Small intestine (tissue), 7 donors: Measurements from ENCODE around the gene C12orf43. TPM values are rescaled to one million over a fixed set of nuclear protein-coding genes. Genes with fewer than 3 reads are reported as not detected.

Experiments used
- DNase-seq, 2 donors: peaks; one replicate each; pipeline versions ENCODE4 v3.0.0 to v3.0.0-alpha.2; 2013
- FAIRE-seq: peaks from 2 replicates; lab custom pipeline; 2012; peaks lifted over from hg19 to GRCh38; lab: Jason Lieb, UNC
- H3K27ac ChIP-seq, 3 donors: one replicate each; pipeline ENCODE4 v1.5.1; 2013; ENCODE audit warnings: low read length in 2 of 3, mild to moderate bottlenecking in 2 of 3, control low read depth in 1 of 3, inconsistent platforms in 1 of 3, low read depth in 1 of 3, moderate library complexity in 1 of 3
- H3K27me3 ChIP-seq, 3 donors: one replicate each; pipeline ENCODE4 v1.6.1; 2013; ENCODE audit warnings: low read length in 3 of 3, inconsistent platforms in 1 of 3; ENCODE audit not compliant: control insufficient read depth in 3 of 3, insufficient read depth in 3 of 3
- H3K36me3 ChIP-seq, 3 donors: one replicate each; pipeline ENCODE4 v1.6.1; 2013; ENCODE audit warnings: low read length in 3 of 3, inconsistent platforms in 1 of 3, low read depth in 1 of 3, mild to moderate bottlenecking in 1 of 3, moderate library complexity in 1 of 3; ENCODE audit not compliant: control insufficient read depth in 3 of 3, insufficient read depth in 2 of 3
- H3K4me1 ChIP-seq, 3 donors: one replicate each; pipeline ENCODE4 v1.6.1; 2013; ENCODE audit warnings: low read length in 2 of 3, inconsistent platforms in 1 of 3, low read depth in 1 of 3, mild to moderate bottlenecking in 1 of 3, moderate library complexity in 1 of 3; ENCODE audit not compliant: control insufficient read depth in 3 of 3, insufficient read depth in 2 of 3
- H3K4me3 ChIP-seq, 3 donors: one replicate each; pipeline ENCODE4 v1.5.1; 2013; ENCODE audit warnings: low read length in 3 of 3, control low read depth in 1 of 3, inconsistent platforms in 1 of 3, low read depth in 1 of 3, mild to moderate bottlenecking in 1 of 3, moderate library complexity in 1 of 3
- H3K9me3 ChIP-seq, 2 donors: one replicate each; pipeline ENCODE4 v1.6.1; 2013; ENCODE audit warnings: low read depth in 1 of 2, low read length in 1 of 2; ENCODE audit not compliant: control insufficient read depth in 2 of 2, insufficient read depth in 1 of 2
- WGBS, 3 donors: extraction: QIAGEN DNeasy Blood & Tissue Kit; methylation state at CpG; one replicate each; pipeline ENCODE4 v1.1.7; 2013; 5-methylcytosine and 5-hydroxymethylcytosine counted together
- polyA plus RNA-seq, 4 donors: library from polyadenylated mRNA; stranded (reverse) in 3 of 4; unstranded in 1 of 4; fragments of 200-250 nt in 3 of 4; fragments of 120-200 nt in 1 of 4; gene quantifications; one replicate each; pipeline versions ENCODE4 v1.2.1 to v1.2.3, GENCODE V29; 2013
- donor health status: healthy with polysubstance abuse.
- donor health status: control.
- donor health status: control.
- donor health status: Bipolar disorder and iron deficiency.
- donor health status: healthy.

Gene C12orf43
- polyA plus RNA-seq, 4 donors: 4.5 to 11.4 (median 7.2) TPM

DNA sequence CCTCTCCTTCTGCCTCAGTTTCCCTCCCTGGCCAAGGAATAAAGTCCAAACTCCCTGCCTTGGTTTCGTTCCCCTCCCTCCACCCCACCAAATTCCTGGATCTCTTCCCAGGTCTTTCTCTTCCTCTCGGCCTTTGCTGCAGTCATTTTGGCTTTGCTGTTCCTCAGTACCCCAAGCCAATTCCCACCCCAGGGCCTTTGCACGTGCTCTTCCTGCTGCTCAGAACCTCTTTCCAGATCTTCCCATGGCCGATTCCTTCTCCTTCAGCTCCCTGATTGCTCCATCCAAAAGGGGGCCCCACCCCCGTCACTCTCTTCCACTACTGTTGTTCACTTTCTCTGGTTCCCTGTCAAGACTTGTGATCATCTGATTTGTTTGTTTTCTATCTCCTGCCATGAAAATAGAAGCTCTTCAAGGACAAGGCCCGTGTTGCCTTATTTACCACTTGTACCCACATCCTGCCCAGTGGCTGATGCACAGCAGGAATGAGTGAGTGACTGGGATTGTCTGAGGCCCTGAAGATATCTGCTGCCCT is 34.8 kb downstream of the C12orf43 start:
- H3K4me3 ChIP-seq: peak overlapping the region in 2 of 3 donors; percentile 65 to 80
- H3K27me3 ChIP-seq: no peaks in the 10 kb centered on the region
- peaks cover 0 to 46% (median 3%) of the 10 kb centered on the region in 3 donors for H3K4me1 ChIP-seq
- H3K9me3 ChIP-seq: no peaks in the 10 kb centered on the region
- 7 to 48% (median 37%) methylated on average over 6 of the region's 6 CpGs for WGBS, 3 donors
- FAIRE-seq (no peak), DNase-seq (peak in 1 of 2 donors; percentile 60)
- H3K36me3 ChIP-seq: peaks cover 0 to 67% (median 0%) of the 10 kb centered on the region in 3 donors
- H3K27ac ChIP-seq: peak overlapping the region; percentile 80 to 95 (median 82)

DNA sequence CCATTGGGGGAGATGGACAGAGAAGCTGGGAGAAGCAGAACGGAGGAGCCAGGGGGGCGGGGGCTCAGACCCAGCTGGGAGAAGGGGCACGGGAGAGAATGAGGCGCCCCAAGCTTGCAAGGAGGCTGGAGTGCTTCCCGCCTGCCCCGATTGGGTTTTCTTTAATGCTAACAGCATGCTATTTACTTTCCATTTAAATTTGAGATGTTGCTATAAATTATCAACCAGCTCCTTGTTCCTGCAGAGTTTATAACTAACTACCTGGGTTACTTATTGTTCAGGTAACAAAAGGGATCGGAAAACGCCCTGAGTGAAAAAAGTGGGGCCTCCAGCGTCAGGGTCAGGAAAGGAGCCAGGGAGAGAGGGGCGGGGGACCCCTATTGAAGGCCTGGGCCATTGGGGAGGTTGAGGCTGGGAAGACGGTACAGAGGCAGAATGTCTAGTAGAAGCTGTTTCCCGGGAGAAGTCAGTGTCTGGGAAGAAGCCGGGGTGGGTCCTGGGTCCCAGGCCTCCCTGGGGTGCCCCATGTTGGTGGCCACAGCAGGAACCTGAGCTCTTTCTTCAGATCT is 35.4 kb downstream of the C12orf43 start:
- no peaks in the 10 kb centered on the region for H3K9me3 ChIP-seq
- DNase-seq: peak; percentile 77 to 89
- 7 to 57% (median 30%) methylated on average over 13 of the region's 13 CpGs for whole genome bisulfite sequencing, 3 donors
- peak overlapping the region; percentile 50 to 80 (median 65) for H3K4me3 ChIP-seq
- FAIRE-seq: no peak
- H3K36me3 ChIP-seq: peaks cover 0 to 67% (median 0%) of the 10 kb centered on the region in 3 donors
- H3K27me3 ChIP-seq: no peaks in the 10 kb centered on the region
- H3K27ac ChIP-seq: peak overlapping the region; percentile 80 to 95 (median 82)
- peaks cover 0 to 46% (median 3%) of the 10 kb centered on the region in 3 donors for H3K4me1 ChIP-seq

DNA sequence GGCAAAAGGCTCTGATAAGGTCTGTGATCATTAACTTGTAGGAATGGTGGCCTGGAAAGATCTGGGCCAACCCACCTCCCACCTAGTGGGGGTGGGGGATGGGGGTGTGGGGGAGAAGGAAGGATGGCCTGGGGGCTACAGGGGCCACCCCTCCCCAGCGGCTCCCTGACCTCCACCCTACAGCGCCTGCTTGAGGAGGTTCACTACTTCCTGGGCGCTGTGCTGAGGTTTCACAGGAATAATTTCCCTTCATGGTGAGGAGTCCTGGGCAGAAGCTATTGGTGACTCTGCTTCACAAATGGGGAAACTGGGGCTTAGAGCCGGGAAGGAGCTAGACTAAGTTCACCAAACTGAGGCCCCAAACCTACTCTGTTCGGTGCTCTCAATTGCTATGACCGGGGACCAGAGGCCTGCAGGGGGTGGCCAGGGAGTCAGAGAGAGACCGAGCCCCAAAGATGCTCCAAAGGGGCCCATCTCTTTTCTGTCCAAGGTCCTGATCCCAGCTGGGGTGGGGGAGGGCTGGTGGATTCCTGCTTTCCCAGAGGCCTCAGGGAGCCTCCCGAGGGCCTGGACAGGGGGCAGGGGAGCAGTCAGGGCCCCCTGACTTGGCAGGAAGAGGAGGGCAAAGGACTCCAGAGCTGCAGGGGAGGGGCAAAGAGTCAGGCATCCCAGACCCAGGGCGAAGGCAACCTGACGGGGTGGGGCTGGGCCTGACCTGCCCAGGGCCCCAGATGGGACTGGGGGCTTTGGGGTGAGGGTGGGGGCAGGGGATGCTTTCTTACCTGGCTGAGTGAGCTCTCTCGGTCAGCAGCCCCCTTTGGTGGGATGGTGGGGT is 36.2 kb downstream of the C12orf43 start:
- H3K4me1 ChIP-seq: peaks cover 0 to 43% (median 3%) of the 10 kb centered on the region in 3 donors
- H3K27me3 ChIP-seq: no peaks in the 10 kb centered on the region
- peak overlapping the region; percentile 82 to 95 (median 89) for H3K27ac ChIP-seq
- H3K4me3 ChIP-seq: peak overlapping the region; percentile 63 to 80 (median 65)
- no peaks in the 10 kb centered on the region for H3K9me3 ChIP-seq
- DNase-seq: peak; percentile 88 to 95
- no peak for FAIRE-seq
- peaks cover 0 to 74% (median 0%) of the 10 kb centered on the region in 3 donors for H3K36me3 ChIP-seq
- 15 to 45% (median 28%) methylated on average over 11 of the region's 11 CpGs for WGBS, 3 donors

DNA sequence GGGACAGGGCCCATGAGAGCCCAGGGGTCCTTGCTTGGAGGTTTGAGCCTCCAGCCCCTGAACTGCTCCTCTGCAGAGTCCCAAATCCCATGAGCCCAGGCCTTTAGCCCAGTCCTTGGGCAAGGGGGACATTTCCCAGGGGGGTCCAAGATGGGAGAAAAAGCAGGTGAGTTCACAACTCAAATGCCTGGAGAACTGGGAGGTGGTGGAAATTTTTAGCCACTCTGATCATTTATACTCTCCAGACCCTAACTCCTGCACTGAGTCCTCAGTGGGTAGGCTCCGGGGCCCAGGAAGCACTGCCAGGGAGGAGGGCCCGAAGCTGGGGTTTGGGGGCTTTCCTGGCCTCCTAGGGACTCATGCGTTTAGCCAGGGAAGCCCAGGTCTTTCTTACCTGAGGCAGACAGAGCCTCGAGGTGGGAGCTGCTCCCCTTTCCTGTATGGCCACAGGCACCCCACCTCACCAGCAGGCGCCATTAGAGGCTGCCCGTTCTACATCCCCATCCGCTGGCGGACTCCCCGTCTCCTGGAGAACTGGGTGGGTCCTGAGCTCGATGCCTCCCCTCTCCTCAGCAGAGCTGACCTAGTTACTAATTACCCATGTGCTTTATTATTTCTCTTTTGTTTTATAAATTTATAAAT is 36.9 kb downstream of the C12orf43 start:
- H3K4me1 ChIP-seq: peaks cover 0 to 38% (median 3%) of the 10 kb centered on the region in 3 donors
- 16 to 63% (median 39%) methylated on average over 9 to 10 of the region's 10 CpGs for WGBS, 3 donors
- H3K27ac ChIP-seq: peak overlapping the region; percentile 89 to 95 (median 91)
- peak overlapping the region; percentile 63 to 80 (median 65) for H3K4me3 ChIP-seq
- FAIRE-seq (no peak), DNase-seq (peak; percentile 63 to 65)
- H3K9me3 ChIP-seq: no peaks in the 10 kb centered on the region
- H3K27me3 ChIP-seq: no peaks in the 10 kb centered on the region
- H3K36me3 ChIP-seq: peaks cover 0 to 69% (median 0%) of the 10 kb centered on the region in 3 donors

DNA sequence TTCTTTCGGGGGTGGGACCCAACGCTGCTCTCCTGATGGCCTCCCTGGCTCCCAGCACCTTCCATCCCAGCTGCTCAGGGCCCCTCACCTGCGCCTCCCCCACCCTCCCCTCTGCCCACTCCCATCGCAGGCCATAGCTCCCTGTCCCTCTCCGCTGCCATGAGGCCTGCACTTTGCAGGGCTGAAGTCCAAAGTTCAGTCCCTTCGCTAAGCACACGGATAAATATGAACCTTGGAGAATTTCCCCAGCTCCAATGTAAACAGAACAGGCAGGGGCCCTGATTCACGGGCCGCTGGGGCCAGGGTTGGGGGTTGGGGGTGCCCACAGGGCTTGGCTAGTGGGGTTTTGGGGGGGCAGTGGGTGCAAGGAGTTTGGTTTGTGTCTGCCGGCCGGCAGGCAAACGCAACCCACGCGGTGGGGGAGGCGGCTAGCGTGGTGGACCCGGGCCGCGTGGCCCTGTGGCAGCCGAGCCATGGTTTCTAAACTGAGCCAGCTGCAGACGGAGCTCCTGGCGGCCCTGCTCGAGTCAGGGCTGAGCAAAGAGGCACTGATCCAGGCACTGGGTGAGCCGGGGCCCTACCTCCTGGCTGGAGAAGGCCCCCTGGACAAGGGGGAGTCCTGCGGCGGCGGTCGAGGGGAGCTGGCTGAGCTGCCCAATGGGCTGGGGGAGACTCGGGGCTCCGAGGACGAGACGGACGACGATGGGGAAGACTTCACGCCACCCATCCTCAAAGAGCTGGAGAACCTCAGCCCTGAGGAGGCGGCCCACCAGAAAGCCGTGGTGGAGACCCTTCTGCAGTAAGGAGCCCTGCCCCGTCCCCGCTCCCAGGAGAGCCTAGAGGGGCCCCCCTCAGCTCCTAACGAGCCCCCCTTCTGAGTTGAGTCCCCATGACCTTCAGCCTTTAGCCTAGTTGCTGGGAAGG is 37.7 kb downstream of the C12orf43 start, which contains the start of gene HNF1A:
Gene HNF1A (plus strand): TSS at position 248 of the 924 bp plus-strand sequence. CDS start 226 bp downstream, at position 474.
- DNase-seq (peak; percentile 96 to 97), FAIRE-seq (no peak)
- no peaks in the 10 kb centered on the region for H3K27me3 ChIP-seq
- WGBS, 3 donors: 6 to 59% (median 38%) methylated on average over 32 to 40 of the region's 40 CpGs
- H3K27ac ChIP-seq: peak within 1 kb of the TSS; percentile 89 to 95 (median 91)
- H3K4me3 ChIP-seq: peak within 1 kb of the TSS; percentile 63 to 80 (median 65)
- peaks cover 0 to 38% (median 3%) of the 10 kb centered on the region in 3 donors for H3K4me1 ChIP-seq
- H3K36me3 ChIP-seq: peaks cover 0 to 76% (median 2%) of the 10 kb centered on the region in 3 donors
- no peaks in the 10 kb centered on the region for H3K9me3 ChIP-seq

DNA sequence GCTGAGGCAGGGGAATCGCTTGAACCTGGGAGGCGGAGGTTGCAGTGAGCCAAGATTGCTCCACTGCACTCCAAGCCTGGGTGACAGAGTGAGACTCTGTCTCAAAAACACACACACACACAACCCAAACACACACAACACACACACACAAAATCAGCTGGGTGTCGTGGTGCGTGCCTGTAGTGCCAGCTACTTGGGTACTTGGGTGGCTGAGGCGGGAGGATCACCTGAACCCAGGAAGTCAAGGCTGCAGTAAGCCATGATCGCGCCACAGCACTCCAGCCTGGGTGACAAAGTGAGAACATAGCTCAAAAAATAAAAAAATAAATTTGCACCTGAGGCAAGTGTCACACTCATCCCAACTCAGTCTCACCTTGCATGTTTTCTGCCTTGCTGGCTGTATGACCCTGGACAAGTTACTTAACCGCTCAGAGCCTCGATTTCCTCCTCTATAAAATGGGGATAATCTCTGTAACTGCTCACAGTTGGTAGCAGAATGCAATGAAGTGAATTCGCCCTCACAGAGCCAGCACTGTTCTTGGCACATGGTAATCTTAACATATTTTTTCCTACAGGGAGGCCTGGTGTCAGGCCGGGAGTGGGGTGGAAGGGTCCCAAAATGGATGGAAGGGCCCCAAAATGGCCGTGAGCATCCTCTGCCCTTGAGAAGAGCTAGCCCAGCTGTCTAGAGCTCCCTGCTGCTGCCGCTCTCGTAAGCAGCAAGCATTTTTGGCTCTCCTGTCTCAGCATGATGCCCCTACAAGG is 38.6 kb downstream of the C12orf43 start:
- WGBS, 3 donors: 21 to 61% (median 34%) methylated on average over 12 to 14 of the region's 14 CpGs
- no peaks in the 10 kb centered on the region for H3K9me3 ChIP-seq
- peaks cover 0 to 76% (median 2%) of the 10 kb centered on the region in 3 donors for H3K36me3 ChIP-seq
- FAIRE-seq (no peak), DNase-seq (no peak)
- peaks cover 0 to 38% (median 3%) of the 10 kb centered on the region in 3 donors for H3K4me1 ChIP-seq
- peak overlapping the region in 2 of 3 donors; percentile 65 to 80 for H3K4me3 ChIP-seq
- no peaks in the 10 kb centered on the region for H3K27me3 ChIP-seq
- peak overlapping the region; percentile 69 to 95 (median 74) for H3K27ac ChIP-seq
